Large intestine (tissue), 3 donors: Measurements from ENCODE around the gene LMF1. TPM values are rescaled to one million over a fixed set of nuclear protein-coding genes. Genes with fewer than 3 reads are reported as not detected.

Experiments
- DNase-seq, 2 donors: peaks; one replicate each; pipeline versions ENCODE4 v3.0.0 to v3.0.0-alpha.2; 2013
- H3K27ac ChIP-seq: one replicate; pipeline ENCODE4 v1.5.1; 2013; ENCODE audit warnings: low read length
- H3K27me3 ChIP-seq: 2 replicates; pipeline ENCODE4 v1.6.1; 2013; ENCODE audit warnings: low read length; ENCODE audit not compliant: control insufficient read depth, insufficient read depth
- H3K36me3 ChIP-seq: 2 replicates; pipeline ENCODE4 v1.6.1; 2013; ENCODE audit warnings: low read length; ENCODE audit not compliant: control insufficient read depth, insufficient read depth
- H3K4me1 ChIP-seq: one replicate; pipeline ENCODE4 v1.6.1; 2013; ENCODE audit warnings: low read length; ENCODE audit not compliant: control insufficient read depth, insufficient read depth
- H3K4me3 ChIP-seq: one replicate; pipeline ENCODE4 v1.5.1; 2013; ENCODE audit warnings: low read length
- H3K9me3 ChIP-seq: one replicate; pipeline ENCODE4 v1.6.1; 2013; ENCODE audit warnings: mild to moderate bottlenecking, low read depth, low read length, moderate library complexity; ENCODE audit not compliant: control insufficient read depth
- WGBS: methylation state at CpG from one replicate; pipeline ENCODE4 v1.1.5; 2013; ENCODE audit warnings: low lambda C conversion rate; ENCODE audit not compliant: insufficient coverage; 5-methylcytosine and 5-hydroxymethylcytosine counted together
- polyA plus RNA-seq: library from polyadenylated mRNA; unstranded; fragments of 120-200 nt; gene quantifications from one replicate; pipeline ENCODE4 v1.2.1, GENCODE V29; 2013

LMF1 gene
- polyA plus RNA-seq, 1 donor = 17.2 TPM

DNA sequence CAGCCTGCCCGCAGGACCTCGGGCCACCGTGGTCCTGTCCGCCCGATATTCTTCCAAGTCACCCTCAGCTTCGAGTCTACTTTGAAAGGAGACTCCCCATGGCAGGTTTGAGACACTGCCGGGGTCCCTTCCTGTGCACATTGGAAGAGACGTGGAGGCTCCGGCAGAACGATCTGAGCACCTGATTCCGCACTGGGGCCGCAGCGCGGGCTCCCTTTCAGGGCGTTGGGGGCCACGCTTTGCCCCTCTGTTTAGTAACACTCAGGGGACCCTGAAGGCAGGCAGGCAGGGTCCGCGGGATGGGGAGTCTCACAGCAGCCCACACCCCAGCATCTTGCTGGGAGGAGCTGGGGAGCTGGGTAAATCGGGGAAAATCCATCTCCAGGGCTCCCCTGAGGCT, 41.4 kb upstream of the LMF1 start:
- Histone ChIP-seq H3K4me1 (no peaks in the 10 kb centered on the region), H3K9me3 (no peaks in the 10 kb centered on the region), H3K27me3 (peaks cover 4% of the 10 kb centered on the region), H3K36me3 (no peaks in the 10 kb centered on the region), H3K4me3 (no peak overlapping the region), H3K27ac (no peak overlapping the region)
- WGBS = no CpG with 5 or more reads among the region's 19 CpGs
- no peak for DNase-seq

- no peaks in the 10 kb centered on the region for H3K36me3 ChIP-seq
- no CpG with 5 or more reads among the region's 37 CpGs for WGBS
- no peak for DNase-seq
- no peak overlapping the region for H3K27ac ChIP-seq
- H3K9me3 ChIP-seq = no peaks in the 10 kb centered on the region
- H3K4me3 ChIP-seq = no peak overlapping the region
- H3K4me1 ChIP-seq = no peaks in the 10 kb centered on the region
- peaks cover 4% of the 10 kb centered on the region for H3K27me3 ChIP-seq
These were observed 40.7 kb upstream of the LMF1 start for GRCh38 chr16:1011316-1012082.

GRCh38 chr16:1010815-1011214, 40.0 kb upstream of the LMF1 start:
- Histone ChIP-seq H3K9me3 (no peaks in the 10 kb centered on the region), H3K36me3 (no peaks in the 10 kb centered on the region), H3K4me3 (no peak overlapping the region), H3K27ac (no peak overlapping the region), H3K27me3 (peaks cover 4% of the 10 kb centered on the region), H3K4me1 (no peaks in the 10 kb centered on the region)
- no peak for DNase-seq
- WGBS = no CpG with 5 or more reads among the region's 16 CpGs

- Histone ChIP-seq H3K27me3 (peaks cover 4% of the 10 kb centered on the region), H3K4me3 (no peak overlapping the region), H3K4me1 (no peaks in the 10 kb centered on the region), H3K27ac (no peak overlapping the region), H3K36me3 (no peaks in the 10 kb centered on the region), H3K9me3 (no peaks in the 10 kb centered on the region)
- WGBS = no CpG with 5 or more reads among the region's 20 CpGs
- DNase-seq = no peak
These were observed 39.5 kb upstream of the LMF1 start for GRCh38 chr16:1010251-1010650.

GRCh38 chr16:1009358-1010150, 38.8 kb upstream of the LMF1 start:
- Histone ChIP-seq H3K4me3 (no peak overlapping the region), H3K4me1 (no peaks in the 10 kb centered on the region)

DNA sequence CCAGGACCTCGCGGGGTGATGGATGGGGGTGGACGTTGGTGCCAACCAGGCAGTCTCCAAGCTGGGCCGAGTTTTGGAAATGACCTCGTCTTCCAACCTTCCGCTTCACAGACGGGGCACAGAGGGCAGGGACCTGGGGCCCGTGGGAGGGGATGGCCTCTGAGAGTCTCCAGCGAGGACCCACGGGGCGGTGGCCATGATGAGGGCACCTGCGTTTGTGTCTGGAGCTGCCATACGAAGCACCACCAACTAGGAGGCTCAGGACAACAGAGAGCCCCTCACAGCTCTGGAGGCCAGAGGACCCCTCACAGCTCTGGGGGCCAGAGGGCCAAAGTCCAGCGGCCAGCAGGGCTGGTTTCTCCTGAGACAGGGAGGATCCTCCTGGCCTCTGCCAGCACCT, 37.3 kb upstream of the LMF1 start:
- Histone ChIP-seq H3K27ac (no peak overlapping the region), H3K4me3 (no peak overlapping the region), H3K9me3 (no peaks in the 10 kb centered on the region), H3K36me3 (no peaks in the 10 kb centered on the region), H3K27me3 (peaks cover 4% of the 10 kb centered on the region), H3K4me1 (no peaks in the 10 kb centered on the region)
- no CpG with 5 or more reads among the region's 14 CpGs for WGBS
- DNase-seq = no peak

More at GRCh38 chr16:1009358-1010150, 38.8 kb upstream of the LMF1 start:
- Histone ChIP-seq H3K27me3 (peaks cover 4% of the 10 kb centered on the region), H3K9me3 (no peaks in the 10 kb centered on the region), H3K36me3 (no peaks in the 10 kb centered on the region), H3K27ac (no peak overlapping the region)
- no peak for DNase-seq
- WGBS = 100% methylated on average over 1 of the region's 30 CpGs

DNA sequence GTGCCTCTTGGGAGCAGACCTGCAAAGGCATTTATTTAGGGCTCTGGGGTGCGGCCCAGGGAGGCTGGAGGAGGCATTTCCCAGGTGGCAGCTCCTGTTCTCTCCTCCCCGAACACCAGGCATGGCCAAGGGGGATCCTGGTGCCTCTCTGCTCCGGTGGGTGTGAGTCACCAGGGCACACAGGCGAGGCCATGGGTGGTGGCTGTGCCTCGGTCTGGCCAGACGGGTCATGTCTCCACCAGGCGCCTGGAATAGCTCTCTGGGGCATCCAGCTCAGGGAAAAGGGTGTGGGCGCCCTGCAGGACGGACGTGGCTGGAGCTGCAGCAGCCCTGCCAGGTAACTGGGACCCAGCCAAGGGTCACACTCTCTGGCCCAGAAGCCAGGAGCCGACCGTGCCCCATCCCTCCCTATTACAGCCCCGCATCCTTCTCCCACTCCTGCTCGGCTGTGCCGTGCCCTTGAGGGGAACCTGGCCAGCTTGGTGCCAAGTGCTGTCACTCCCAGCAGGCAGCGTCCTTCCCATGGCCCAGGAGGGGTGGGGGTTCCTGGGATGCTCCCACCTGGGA, 36.6 kb upstream of the LMF1 start:
- no peak overlapping the region for H3K27ac ChIP-seq
- no peak overlapping the region for H3K4me3 ChIP-seq
- no peak for DNase-seq
- no peaks in the 10 kb centered on the region for H3K9me3 ChIP-seq
- H3K4me1 ChIP-seq = no peaks in the 10 kb centered on the region
- H3K27me3 ChIP-seq = peaks cover 4% of the 10 kb centered on the region
- H3K36me3 ChIP-seq = no peaks in the 10 kb centered on the region
- no CpG with 5 or more reads among the region's 16 CpGs for WGBS

- no peak for DNase-seq
- no peak overlapping the region for H3K4me3 ChIP-seq
- H3K9me3 ChIP-seq = no peaks in the 10 kb centered on the region
- no peaks in the 10 kb centered on the region for H3K4me1 ChIP-seq
- H3K27ac ChIP-seq = no peak overlapping the region
- H3K27me3 ChIP-seq = peaks cover 4% of the 10 kb centered on the region
- no peaks in the 10 kb centered on the region for H3K36me3 ChIP-seq
- no CpG with 5 or more reads among the region's 25 CpGs for WGBS
These were observed 36.0 kb upstream of the LMF1 start for GRCh38 chr16:1006781-1007180.

DNA sequence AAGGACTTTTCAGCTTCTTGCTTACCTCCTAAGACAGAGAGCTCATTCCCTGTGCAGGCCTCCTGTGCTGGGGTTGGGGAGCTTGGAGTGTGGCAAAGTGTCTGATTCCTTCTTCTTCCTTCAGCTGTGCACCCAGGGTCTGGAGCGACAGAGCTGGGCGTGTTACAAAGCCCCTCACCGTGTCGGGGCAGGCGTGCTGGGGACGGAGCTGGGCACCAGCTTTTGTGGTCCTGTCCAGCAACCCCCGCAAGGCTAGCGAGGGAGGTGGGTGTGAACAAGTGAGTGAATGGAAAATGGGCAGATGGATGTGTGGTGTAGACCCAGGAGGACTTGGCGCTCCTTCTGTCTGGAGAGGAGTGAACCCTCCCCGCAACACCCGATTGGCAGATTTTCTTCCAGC, 34.5 kb upstream of the LMF1 start:
- no peak overlapping the region for H3K4me3 ChIP-seq
- no peak for DNase-seq
- H3K9me3 ChIP-seq = peaks cover 7% of the 10 kb centered on the region
- H3K4me1 ChIP-seq = no peaks in the 10 kb centered on the region
- H3K36me3 ChIP-seq = no peaks in the 10 kb centered on the region
- WGBS = no CpG with 5 or more reads among the region's 11 CpGs
- H3K27me3 ChIP-seq = no peaks in the 10 kb centered on the region
- H3K27ac ChIP-seq = no peak overlapping the region

GRCh38 chr16:1003391-1004347, 32.9 kb upstream of the LMF1 start:
- Histone ChIP-seq H3K4me3 (no peak overlapping the region), H3K36me3 (no peaks in the 10 kb centered on the region), H3K27me3 (no peaks in the 10 kb centered on the region), H3K9me3 (peaks cover 7% of the 10 kb centered on the region), H3K27ac (no peak overlapping the region), H3K4me1 (no peaks in the 10 kb centered on the region)
- DNase-seq = no peak
- WGBS = 80% methylated on average over 1 of the region's 41 CpGs
